HCT116 (cell line): ENCODE results near the gene ZNF789. TPM values are rescaled to one million over a fixed set of nuclear protein-coding genes. Genes with fewer than 3 reads are reported as not detected.

Experiments used
- CEBPB ChIP-seq: IDR thresholded peaks from 2 replicates; pipeline ENCODE4 v1.6.1; 2012; ENCODE audit warnings: low read depth
- CTCF ChIP-seq, 3 experiments: fragments of 200-600 bp in 1 of 3; sonication (generic) in 1 of 3; IDR thresholded peaks in 2 of 3; conservative IDR thresholded peaks in 1 of 3; 2 replicates each; pipeline ENCODE4 v1.5.1; 2012 to 2017; ENCODE audit warnings: low read depth in 2 of 3, low read length in 2 of 3, antibody characterized with exemption in 1 of 3, borderline replicate concordance in 1 of 3, control low read depth in 1 of 3, mild to moderate bottlenecking in 1 of 3, mixed read lengths in 1 of 3, mixed run types in 1 of 3, moderate library complexity in 1 of 3; ENCODE audit not compliant: insufficient read depth in 1 of 3
- ELF1 ChIP-seq: IDR thresholded peaks from 2 replicates; pipeline ENCODE4 v1.6.1; 2012; ENCODE audit warnings: low read depth, borderline replicate concordance
- REST ChIP-seq: IDR thresholded peaks from 2 replicates; pipeline ENCODE4 v1.6.1; 2012; ENCODE audit warnings: low read depth
- SRF ChIP-seq: IDR thresholded peaks from 2 replicates; pipeline ENCODE4 v1.6.1; 2012; ENCODE audit warnings: low read depth
- total RNA-seq: library from RNA; stranded (reverse); gene quantifications from one replicate; pipeline ENCODE4 v1.2.1, GENCODE V29; 2021; ENCODE audit not compliant: unreplicated experiment

Gene ZNF789
- total RNA-seq, 1 experiment from 2014 or later, result 8.2 TPM

GRCh38 chr7:99437946-99438572 is 34.6 kb upstream of the ZNF789 start (continued):
- TF ChIP-seq CTCF (IDR thresholded peaks at IDR 0.05 in 2 of 3, conservative IDR thresholded peaks at IDR 0.05 in 1 of 3; ENCODE audit: borderline replicate concordance in 1 of 3, insufficient read depth in 1 of 3, low read depth in 2 of 3, low read length in 2 of 3) (no peak), REST (no peak), ELF1 (no peak), CEBPB (no peak), SRF (no peak)
